22Rv1 (cell line): Measurements from ENCODE around the gene RCAN2.

Experiments used
- H3K27ac ChIP-seq: fragments of 450-650 bp; 2 replicates; pipeline ENCODE4 v1.5.1; 2017
- ZFX ChIP-seq: fragments of 450-650 bp; IDR thresholded peaks from 2 replicates; pipeline ENCODE4 v1.6.1; 2017; ENCODE audit warnings: antibody characterized with exemption, borderline replicate concordance
- TF ChIP-seq, protein P1 (sequence below): fragments of 450-650 bp; IDR thresholded peaks from 2 replicates; pipeline ENCODE4 v1.5.1; 2017; ENCODE audit warnings: mild to moderate bottlenecking

RCAN2 gene

DNA sequence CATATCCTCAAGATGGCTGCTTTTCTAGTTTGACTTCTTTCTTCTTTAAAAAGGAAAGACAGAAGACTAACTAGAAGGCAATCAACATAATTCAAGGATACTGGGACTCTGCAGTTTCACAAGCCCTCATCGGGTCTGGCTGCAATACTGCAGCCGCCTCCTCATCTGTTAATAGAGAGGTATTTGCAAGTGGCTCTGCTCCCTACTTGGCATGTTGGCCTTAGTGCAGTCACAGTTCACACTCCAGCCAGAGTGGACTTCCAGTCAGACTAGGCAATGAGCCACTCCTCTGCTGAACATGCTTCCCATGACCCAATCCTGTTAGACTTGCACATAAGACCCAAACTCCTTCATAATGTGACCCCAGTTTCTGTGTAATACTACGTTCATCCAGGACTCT lies 178.6 kb downstream of the RCAN2 start:
- no peak overlapping the region for H3K27ac ChIP-seq
- TF ChIP-seq ZFX: no peak
- TF ChIP-seq, protein P1, sequence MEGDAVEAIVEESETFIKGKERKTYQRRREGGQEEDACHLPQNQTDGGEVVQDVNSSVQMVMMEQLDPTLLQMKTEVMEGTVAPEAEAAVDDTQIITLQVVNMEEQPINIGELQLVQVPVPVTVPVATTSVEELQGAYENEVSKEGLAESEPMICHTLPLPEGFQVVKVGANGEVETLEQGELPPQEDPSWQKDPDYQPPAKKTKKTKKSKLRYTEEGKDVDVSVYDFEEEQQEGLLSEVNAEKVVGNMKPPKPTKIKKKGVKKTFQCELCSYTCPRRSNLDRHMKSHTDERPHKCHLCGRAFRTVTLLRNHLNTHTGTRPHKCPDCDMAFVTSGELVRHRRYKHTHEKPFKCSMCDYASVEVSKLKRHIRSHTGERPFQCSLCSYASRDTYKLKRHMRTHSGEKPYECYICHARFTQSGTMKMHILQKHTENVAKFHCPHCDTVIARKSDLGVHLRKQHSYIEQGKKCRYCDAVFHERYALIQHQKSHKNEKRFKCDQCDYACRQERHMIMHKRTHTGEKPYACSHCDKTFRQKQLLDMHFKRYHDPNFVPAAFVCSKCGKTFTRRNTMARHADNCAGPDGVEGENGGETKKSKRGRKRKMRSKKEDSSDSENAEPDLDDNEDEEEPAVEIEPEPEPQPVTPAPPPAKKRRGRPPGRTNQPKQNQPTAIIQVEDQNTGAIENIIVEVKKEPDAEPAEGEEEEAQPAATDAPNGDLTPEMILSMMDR: no peak

DNA sequence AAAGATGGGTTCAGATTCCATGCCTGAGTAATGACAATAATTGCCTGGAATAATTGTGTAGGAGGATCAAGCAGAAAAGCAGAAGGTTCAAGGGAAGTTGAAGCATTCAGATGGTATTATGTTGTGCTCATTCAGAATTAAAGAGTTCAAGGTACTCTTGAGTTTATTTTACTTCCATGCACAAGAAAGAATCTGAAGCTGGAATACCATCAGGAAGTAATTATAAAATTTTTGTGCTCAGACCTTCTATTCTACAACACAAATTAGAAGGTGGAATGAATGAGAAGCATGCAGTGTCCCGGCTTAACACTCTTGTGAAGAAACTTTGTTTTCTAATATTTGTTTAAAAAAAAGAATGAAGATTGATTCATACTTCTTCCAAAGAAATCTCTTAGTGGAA lies 181.1 kb downstream of the RCAN2 start:
- no peak overlapping the region for H3K27ac ChIP-seq
- TF ChIP-seq, protein P1: no peak
- no peak for TF ChIP-seq ZFX

DNA sequence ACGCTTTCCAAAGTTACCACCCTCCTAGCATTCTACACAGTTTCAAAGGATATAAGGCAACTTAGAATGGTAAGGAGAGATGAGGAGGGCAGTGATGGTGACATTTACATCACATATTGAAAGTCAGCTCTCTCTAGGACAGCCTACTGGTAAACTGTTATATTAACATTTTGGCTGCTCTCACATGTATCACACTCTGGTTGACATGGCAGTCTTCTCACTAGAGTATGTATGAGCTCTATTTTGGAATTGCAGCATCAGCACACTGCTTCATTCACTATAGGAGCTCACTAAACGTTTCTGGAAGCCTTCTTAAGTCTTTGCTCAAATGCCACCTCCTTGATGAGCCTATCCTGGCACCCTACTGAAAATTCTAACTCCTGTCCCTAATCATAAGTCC lies 184.8 kb downstream of the RCAN2 start:
- TF ChIP-seq ZFX: no peak
- TF ChIP-seq, protein P1: no peak

DNA sequence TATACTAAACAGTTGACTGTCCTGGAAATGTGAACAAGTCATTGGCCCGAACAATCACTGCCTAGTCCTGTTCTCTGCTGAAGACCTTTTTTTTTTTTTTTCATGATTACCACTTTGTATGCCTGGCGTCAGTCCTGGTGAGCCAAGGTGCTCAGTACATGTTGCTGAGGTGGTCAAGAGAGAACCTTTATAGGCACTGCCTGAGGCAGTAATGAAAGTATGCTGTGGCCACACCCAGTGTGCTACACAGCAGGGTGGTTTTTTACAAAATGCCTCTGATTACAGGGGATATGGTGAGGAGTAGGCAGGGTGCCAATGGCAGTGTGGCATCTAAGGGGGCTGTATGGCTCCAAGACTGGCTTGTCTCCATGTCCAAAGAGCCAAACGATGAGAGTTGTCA lies 185.4 kb downstream of the RCAN2 start:
- no peak overlapping the region for H3K27ac ChIP-seq
- TF ChIP-seq ZFX: no peak
- TF ChIP-seq, protein P1: no peak

More for the DNA sequence above, 184.8 kb downstream of the RCAN2 start:
- no peak overlapping the region for H3K27ac ChIP-seq

DNA sequence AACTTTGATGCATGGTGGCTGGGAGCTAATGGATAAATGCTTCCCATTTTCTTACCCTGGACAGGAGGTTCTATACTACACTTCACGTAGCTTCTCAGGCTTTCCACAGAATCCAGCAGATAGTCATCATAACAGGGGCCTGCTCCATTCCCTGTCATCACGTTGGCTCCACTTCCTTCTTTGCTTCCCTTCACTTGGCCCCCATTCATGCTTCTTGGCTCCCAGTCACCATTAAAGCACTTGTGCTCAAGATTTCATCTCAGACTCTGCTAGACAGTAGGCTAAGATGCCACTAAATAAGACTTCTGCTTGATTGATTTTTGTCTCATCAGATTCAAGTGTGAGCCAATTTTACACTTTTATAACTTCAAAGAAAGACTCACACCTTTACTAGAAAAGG lies 186.0 kb downstream of the RCAN2 start:
- H3K27ac ChIP-seq: no peak overlapping the region
- no peak for TF ChIP-seq ZFX
- TF ChIP-seq, protein P1: no peak

DNA sequence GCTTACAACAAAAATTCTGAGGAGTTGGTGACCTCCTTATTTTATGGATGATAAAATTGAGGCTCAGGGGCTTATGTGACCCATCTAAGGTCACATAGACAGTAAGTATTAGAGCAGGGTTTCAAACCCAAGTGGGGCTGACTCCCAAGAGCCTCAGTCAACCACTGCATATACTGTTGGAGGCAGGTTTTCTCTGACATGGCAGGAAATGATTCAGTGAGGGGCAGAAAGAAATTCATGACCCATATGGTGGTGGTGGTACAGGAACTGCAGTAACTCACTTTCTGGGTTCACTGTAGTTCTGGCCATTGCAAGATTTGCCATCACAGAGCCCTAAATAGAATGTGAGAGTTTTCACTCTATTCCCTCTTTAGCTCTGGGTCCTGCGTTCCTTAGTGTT lies 188.4 kb downstream of the RCAN2 start:
- H3K27ac ChIP-seq: no peak overlapping the region
- TF ChIP-seq, protein P1: no peak
- TF ChIP-seq ZFX: no peak

DNA sequence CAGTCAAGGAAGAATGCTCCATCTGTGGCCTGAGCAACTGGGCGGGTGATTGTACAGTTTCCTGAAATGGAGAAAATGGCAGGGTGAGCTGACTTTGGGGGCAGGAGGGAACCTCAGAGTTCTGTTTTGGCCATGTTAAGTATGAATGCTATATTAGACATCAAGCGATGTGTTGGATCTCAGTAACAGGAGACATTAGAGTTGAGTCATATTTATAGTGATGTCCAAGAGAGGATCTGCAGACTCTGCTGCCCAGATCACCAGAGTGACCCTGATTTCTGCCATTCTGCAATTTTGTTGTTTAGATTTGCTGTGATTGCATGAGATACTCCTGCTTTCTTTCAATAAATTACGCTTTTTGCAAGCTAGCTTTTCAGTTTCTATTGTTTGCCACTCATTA lies 189.1 kb downstream of the RCAN2 start:
- H3K27ac ChIP-seq: no peak overlapping the region
- TF ChIP-seq, protein P1: no peak
- no peak for TF ChIP-seq ZFX
